AG04450 (cell line): Measurements from ENCODE around the gene BMP10. TPM values are rescaled to one million over a fixed set of nuclear protein-coding genes. Genes with fewer than 3 reads are reported as not detected.

Experiments used
- CTCF ChIA-PET: fragments of 300-600, 350-600 bp; formaldehyde crosslinking; extraction: SDS; loops from one replicate; lab custom pipeline; 2022; ENCODE audit warnings: antibody characterized with exemption, inconsistent platforms; lab: Charles Lee
- POLR2A ChIA-PET: fragments of 350-600 bp; formaldehyde crosslinking; extraction: SDS; loops from one replicate; lab custom pipeline; 2021; ENCODE audit warnings: antibody characterized with exemption, inconsistent platforms; lab: Yijun Ruan, JAX
- DNase-seq: peaks from one replicate; pipeline ENCODE4 v3.0.0-alpha.2; 2011; ENCODE audit warnings: low read depth, low spot score
- H3K27ac ChIP-seq: one replicate; pipeline ENCODE4 v1.5.1; 2012; ENCODE audit warnings: low read depth, low read length, control low read depth
- H3K27me3 ChIP-seq: one replicate; pipeline ENCODE4 v1.6.0; 2012; ENCODE audit warnings: low read length; ENCODE audit not compliant: control insufficient read depth, insufficient read depth
- H3K4me3 ChIP-seq: 2 replicates; pipeline ENCODE4 v1.5.1; 2011; ENCODE audit warnings: mild to moderate bottlenecking, low read depth, low read length, control low read depth
- H3K9me3 ChIP-seq: 2 replicates; pipeline ENCODE4 v1.5.1; 2012; ENCODE audit warnings: low read length; ENCODE audit not compliant: control insufficient read depth, insufficient read depth
- polyA plus RNA-seq: library from polyadenylated mRNA; depleted of rRNA; stranded (reverse); fragments of >200 nt; gene quantifications from 2 replicates; pipeline ENCODE4 v1.2.3, GENCODE V29; 2011
- TF ChIP-seq, protein P1 (sequence below): IDR thresholded peaks from 2 replicates; pipeline ENCODE4 v1.5.1; 2011; ENCODE audit warnings: low read depth, low read length, control low read depth, inconsistent platforms

Gene BMP10
- polyA plus RNA-seq, 1 experiment = not detected

DNA sequence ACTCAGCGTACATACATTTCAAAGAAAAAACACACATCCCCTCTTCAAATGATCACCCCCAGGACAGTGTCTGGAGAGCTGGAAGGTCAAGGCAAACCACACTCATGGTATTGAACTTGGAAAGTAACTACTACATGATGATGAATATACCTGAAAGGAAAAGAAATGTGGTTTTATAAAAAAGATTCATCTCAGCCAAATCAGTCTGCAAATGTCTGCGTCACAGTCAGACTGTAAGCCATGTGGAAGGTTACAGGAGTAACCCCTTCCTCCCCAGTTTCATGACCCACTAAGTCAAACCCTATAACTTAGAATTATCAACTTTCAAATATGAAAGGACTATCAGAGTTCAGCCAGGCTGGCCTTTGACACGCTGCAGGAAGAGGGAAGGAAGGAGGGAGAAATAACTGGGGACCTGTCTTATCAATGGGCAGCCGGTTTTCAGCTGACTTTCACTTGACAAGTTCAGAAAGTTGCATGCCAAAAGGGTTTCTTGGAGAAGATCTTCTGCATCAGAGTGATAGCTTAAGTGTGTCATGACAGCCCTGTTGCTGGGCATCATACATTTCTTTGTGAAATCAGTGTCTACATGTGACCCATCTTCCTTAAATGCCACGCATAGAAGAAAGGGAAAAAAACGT is 7.0 kb upstream of the BMP10 start:
- Histone ChIP-seq H3K4me3 (no peak overlapping the region), H3K27ac (no peak overlapping the region), H3K27me3 (no peaks in the 10 kb centered on the region), H3K9me3 (no peaks in the 10 kb centered on the region)
- no peak for DNase-seq
- ChIA-PET CTCF (interaction anchor here (1.1 kb wide), 1 partner anchor 127 kb away, joined by 5 read pairs; no protein-coding TSS in a partner anchor), POLR2A (no interaction called here)
- TF ChIP-seq, protein P1, sequence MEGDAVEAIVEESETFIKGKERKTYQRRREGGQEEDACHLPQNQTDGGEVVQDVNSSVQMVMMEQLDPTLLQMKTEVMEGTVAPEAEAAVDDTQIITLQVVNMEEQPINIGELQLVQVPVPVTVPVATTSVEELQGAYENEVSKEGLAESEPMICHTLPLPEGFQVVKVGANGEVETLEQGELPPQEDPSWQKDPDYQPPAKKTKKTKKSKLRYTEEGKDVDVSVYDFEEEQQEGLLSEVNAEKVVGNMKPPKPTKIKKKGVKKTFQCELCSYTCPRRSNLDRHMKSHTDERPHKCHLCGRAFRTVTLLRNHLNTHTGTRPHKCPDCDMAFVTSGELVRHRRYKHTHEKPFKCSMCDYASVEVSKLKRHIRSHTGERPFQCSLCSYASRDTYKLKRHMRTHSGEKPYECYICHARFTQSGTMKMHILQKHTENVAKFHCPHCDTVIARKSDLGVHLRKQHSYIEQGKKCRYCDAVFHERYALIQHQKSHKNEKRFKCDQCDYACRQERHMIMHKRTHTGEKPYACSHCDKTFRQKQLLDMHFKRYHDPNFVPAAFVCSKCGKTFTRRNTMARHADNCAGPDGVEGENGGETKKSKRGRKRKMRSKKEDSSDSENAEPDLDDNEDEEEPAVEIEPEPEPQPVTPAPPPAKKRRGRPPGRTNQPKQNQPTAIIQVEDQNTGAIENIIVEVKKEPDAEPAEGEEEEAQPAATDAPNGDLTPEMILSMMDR = no peak

DNA sequence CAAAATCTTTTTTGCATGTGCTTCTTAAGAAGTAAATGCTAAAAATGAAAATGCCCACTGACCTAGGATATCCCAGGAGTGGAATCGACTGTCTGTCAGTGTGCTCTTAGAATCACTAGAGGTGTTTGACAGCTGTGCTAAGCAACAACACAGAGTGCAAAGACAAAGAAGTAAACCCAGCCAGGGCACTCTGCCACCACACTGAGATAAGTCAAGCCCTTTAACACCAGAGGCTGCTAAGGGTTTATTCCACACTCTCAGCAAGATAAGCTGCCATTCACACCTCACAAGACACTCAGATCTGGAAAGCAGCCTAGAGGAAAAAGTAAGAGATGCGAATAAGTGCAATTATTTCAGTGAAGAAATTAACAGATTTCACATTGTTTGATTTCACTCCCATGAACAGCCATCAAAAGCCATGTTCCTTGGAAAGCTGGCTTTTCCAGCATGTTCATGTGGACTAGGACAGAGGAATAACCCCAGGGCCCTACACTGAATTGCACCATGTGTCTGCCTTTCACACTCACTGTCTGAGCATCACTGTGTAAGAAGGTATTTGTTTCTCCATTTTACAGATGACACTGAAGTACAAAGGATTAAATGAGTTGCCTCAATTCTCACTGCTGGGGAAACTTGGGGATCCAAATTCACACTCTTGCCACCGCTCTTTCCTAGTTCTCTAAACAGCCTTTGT is 6.0 kb upstream of the BMP10 start:
- ChIA-PET CTCF (interaction anchor here (1.1 kb wide), 1 partner anchor 48 kb away, joined by 4 read pairs; no protein-coding TSS in a partner anchor), POLR2A (no interaction called here)
- Histone ChIP-seq H3K27me3 (no peaks in the 10 kb centered on the region), H3K27ac (no peak overlapping the region), H3K9me3 (no peaks in the 10 kb centered on the region), H3K4me3 (no peak overlapping the region)
- no peak for DNase-seq
- TF ChIP-seq, protein P1 = no peak

DNA sequence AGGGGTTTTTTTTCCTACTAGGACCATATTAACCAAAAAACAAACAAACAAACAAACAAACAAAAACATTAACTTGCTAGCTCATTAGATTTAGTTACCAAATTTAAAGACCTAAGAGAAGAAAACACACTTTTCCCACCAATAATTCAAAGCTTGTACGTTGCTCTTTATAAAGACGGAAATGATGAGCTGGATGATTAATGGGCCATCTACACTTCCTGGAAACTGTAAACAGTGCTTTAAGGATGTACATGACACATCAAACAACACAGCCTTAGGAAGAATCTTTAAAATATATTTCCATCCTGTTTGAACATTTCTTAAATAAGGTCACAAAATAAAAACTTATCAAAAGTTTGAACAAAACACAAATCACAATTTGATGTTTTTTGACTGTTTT is 982 bp downstream of the BMP10 start:
- TF ChIP-seq, protein P1 = no peak
- DNase-seq = no peak
- Histone ChIP-seq H3K27ac (no peak overlapping the region), H3K27me3 (no peaks in the 10 kb centered on the region), H3K9me3 (no peaks in the 10 kb centered on the region), H3K4me3 (no peak overlapping the region)
- CTCF ChIA-PET = no interaction called here
- POLR2A ChIA-PET = no interaction called here

DNA sequence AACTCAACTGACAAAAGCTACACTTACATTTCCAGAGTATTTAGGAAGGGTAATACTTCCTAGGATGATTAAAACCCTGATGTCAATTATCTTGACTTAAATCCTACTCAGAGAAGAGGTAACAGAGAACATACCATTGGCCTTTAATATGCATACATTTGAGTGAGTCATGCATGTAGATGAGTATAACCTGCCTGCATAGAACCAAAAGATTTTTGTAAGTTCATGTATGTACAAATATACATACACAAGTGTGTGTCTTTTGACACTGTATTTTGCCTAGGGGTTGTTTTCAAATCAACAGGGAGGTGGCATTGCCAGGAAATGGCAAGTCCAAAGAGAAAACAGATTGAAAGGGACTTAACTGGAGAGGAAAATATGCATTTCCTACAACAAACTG is 6.1 kb downstream of the BMP10 start:
- ChIA-PET POLR2A (no interaction called here), CTCF (no interaction called here)
- Histone ChIP-seq H3K27ac (no peak overlapping the region), H3K27me3 (peaks cover 6% of the 10 kb centered on the region), H3K9me3 (no peaks in the 10 kb centered on the region), H3K4me3 (no peak overlapping the region)
- TF ChIP-seq, protein P1 = no peak
- DNase-seq = no peak

DNA sequence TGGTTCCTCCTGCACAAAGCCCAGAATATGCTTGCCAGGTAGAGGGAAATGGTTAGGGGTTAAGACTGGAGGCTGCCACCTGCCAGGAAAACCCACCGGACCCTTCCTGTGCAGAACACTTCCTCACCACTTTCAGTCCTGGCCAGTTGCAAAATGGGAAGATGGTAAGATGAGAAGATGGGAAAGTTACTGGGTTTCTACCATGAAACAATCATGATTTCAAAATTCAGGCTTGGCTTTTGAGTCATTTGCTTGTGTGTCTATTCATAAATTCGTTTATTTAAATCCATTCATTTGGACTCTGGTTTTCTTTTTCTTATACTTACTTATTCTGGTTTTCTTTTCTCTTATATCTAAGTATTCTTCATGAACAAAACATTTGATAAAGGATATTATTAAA is 7.2 kb downstream of the BMP10 start:
- CTCF ChIA-PET = no interaction called here
- POLR2A ChIA-PET = no interaction called here
- Histone ChIP-seq H3K27ac (no peak overlapping the region), H3K4me3 (no peak overlapping the region), H3K9me3 (no peaks in the 10 kb centered on the region), H3K27me3 (peaks cover 6% of the 10 kb centered on the region)
- no peak for DNase-seq
- TF ChIP-seq, protein P1 = no peak
